LNCAP (cell line): ENCODE measurements around the gene OASL.

ENCODE experiments used
- TF ChIP-seq, protein P1 (sequence below): fragments of 450-650 bp; IDR thresholded peaks from 2 replicates; pipeline ENCODE4 v1.5.1; 2017; ENCODE audit warnings: mild to moderate bottlenecking

The OASL gene

GRCh38 chr12:121084229-121084628 is 45.2 kb upstream of the OASL start:
- TF ChIP-seq, protein P1, sequence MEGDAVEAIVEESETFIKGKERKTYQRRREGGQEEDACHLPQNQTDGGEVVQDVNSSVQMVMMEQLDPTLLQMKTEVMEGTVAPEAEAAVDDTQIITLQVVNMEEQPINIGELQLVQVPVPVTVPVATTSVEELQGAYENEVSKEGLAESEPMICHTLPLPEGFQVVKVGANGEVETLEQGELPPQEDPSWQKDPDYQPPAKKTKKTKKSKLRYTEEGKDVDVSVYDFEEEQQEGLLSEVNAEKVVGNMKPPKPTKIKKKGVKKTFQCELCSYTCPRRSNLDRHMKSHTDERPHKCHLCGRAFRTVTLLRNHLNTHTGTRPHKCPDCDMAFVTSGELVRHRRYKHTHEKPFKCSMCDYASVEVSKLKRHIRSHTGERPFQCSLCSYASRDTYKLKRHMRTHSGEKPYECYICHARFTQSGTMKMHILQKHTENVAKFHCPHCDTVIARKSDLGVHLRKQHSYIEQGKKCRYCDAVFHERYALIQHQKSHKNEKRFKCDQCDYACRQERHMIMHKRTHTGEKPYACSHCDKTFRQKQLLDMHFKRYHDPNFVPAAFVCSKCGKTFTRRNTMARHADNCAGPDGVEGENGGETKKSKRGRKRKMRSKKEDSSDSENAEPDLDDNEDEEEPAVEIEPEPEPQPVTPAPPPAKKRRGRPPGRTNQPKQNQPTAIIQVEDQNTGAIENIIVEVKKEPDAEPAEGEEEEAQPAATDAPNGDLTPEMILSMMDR, result no peak

DNA sequence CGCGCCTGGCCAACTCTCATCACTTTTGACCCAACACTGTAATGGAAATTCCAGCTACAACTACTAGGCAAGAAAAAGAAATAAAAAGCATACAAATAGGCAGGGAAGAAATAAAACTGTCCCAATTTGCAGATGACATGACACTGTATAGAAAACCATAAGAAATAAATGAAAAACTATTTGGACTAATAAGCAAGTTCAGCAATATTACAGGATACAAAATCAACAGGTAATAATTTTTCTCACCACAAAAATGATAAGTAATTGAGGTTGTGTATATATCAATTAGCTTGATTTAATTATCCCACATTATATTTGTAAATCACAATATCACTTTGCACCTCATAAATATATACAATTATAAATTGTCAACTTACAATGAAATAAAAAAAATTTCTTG is 41.9 kb upstream of the OASL start:
- TF ChIP-seq, protein P1, result no peak

GRCh38 chr12:121079736-121080272 is 40.8 kb upstream of the OASL start:
- TF ChIP-seq, protein P1, result no peak

GRCh38 chr12:121072147-121072546 is 33.1 kb upstream of the OASL start:
- TF ChIP-seq, protein P1, result no peak

DNA sequence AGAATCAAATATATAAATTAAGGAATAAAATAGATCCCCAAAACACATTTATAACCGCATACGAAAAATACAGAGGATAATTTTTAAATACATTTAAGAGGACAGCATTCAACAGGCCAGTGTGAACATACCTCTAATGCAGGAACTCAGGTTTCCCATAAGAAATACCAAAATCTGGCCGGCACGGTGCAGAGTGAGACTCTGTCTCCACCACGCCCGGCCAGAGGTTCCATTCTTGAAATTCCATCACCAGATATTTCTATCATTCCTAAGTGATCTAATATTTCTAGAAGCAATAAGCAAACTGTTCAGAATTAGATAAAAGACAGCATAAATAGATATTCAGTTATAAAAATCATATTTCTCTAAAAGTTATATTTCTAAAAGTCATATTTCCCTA is 30.2 kb upstream of the OASL start:
- TF ChIP-seq, protein P1, result no peak

DNA sequence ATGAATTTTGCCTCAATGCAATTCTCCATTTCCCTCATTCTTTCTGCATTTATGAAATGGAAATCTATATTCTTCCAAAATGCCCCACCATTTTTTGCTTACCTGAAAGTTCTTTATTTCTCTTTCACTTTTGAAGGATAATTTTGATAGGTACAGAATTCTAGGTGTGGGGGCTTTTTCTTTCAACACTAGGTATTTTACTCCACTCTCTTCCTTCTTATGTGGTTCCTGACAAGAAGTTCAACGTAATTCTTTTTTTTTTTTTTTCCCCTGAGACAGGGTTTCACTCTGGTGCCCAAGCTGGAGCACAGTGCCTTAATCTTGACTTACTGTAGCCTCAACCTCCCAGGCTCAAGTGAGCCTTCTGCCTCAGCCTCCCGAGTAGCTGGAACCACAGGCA is 26.3 kb upstream of the OASL start:
- TF ChIP-seq, protein P1, result no peak

GRCh38 chr12:121064116-121064515 is 25.1 kb upstream of the OASL start:
- TF ChIP-seq, protein P1, result no peak
